ENCODE results near the gene AEN.
A peak's percentile ranks its signal among the peaks of the same experiment; 100 is the strongest.

Gene AEN

DNA sequence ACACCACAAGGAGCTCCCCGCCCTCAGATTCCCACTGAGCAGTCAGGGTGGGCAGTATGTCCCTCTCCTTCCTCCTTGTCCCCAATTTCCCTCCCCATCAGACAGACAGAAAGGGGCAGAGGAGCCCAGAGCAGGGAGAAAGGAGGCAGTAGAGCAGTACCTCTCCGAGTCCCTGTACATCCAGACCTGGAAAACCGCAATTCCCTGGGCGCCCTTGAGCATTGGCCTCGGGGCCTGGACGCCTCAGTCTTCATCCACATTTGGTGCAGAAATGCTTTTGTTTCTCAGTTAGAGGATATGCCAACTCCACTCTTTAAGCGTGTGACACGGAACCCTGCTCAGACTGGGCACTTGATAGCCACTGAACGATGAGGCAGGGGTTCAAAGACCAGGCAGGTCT lies 23.6 kb downstream of the AEN start:
- DNase-seq (ENCODE audit: low read depth in 1 of 2, low spot score in 1 of 2) = no peak
- no peak for TF ChIP-seq JUND (IDR thresholded peaks at IDR 0.05; ENCODE audit: low read depth)
- in situ Hi-C loops (cut with HindIII; ENCODE audit: low pct_unique_long_range_greater_than_20kb, low sequenced_read_pairs) = no loop called here

- in situ Hi-C loops (cut with HindIII; ENCODE audit: low pct_unique_long_range_greater_than_20kb, low sequenced_read_pairs) = no loop called here
- no peak for DNase-seq (ENCODE audit: low read depth in 1 of 2, low spot score in 1 of 2)
- TF ChIP-seq JUND (IDR thresholded peaks at IDR 0.05; ENCODE audit: low read depth) = no peak
Measured at GRCh38 chr15:88645171-88646087, 24.3 kb downstream of the AEN start.

DNA sequence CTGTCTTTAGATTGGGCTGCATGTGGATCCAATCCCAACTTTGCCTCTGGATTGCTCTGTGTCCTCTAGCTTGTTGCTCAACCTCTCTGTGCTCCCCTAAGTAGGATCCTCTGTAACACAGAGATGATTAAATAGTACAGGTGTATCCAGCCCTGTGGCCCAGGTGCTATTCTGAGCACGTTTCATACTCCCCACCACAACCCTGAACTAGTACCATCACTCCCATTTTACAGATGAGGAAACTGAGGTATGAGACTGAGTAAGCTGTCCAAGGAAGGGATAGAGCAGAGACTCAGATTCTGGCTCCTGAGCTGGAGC lies 24.9 kb downstream of the AEN start:
- no peak for DNase-seq (ENCODE audit: low read depth in 1 of 2, low spot score in 1 of 2)
- TF ChIP-seq JUND (IDR thresholded peaks at IDR 0.05; ENCODE audit: low read depth) = no peak
- in situ Hi-C loops (cut with HindIII; ENCODE audit: low pct_unique_long_range_greater_than_20kb, low sequenced_read_pairs) = no loop called here

GRCh38 chr15:88646951-88647350 lies 25.8 kb downstream of the AEN start:
- no peak for TF ChIP-seq JUND (IDR thresholded peaks at IDR 0.05; ENCODE audit: low read depth)
- in situ Hi-C loops (cut with HindIII; ENCODE audit: low pct_unique_long_range_greater_than_20kb, low sequenced_read_pairs) = no loop called here
- DNase-seq (ENCODE audit: low read depth in 1 of 2, low spot score in 1 of 2) = no peak

GRCh38 chr15:88647351-88648105 lies 26.4 kb downstream of the AEN start:
- DNase-seq (ENCODE audit: low read depth in 1 of 2, low spot score in 1 of 2) = peak in 1 of 2 experiments; percentile 69
- in situ Hi-C loops (cut with HindIII; ENCODE audit: low pct_unique_long_range_greater_than_20kb, low sequenced_read_pairs) = no loop called here
- no peak for TF ChIP-seq JUND (IDR thresholded peaks at IDR 0.05; ENCODE audit: low read depth)

- no peak for TF ChIP-seq JUND (IDR thresholded peaks at IDR 0.05; ENCODE audit: low read depth)
Measured at GRCh38 chr15:88648357-88649214, 27.4 kb downstream of the AEN start.

DNA sequence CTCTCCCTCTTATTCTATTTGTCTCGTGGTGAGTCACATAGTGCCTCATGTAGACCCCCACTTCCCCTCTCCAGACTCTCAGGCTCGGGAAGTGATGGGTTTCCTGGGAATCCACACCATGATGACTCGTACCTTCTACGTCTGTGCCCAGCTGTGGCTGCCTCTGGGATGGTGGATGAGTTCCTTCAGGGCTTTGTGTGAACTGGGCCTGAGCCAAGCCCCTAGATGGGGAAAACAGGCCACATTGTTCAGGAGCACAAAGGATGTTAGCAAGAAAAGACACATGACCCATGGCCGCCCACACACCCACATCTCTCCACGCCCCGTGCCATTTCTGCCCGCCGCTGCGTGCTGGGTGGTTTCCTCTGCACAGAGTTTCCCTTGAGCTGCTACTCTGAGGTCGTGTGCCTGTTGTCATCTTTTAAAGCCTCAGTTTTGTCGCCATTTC lies 28.2 kb downstream of the AEN start:
- DNase-seq (ENCODE audit: low read depth in 1 of 2, low spot score in 1 of 2) = no peak
- in situ Hi-C loops (cut with HindIII; ENCODE audit: low pct_unique_long_range_greater_than_20kb, low sequenced_read_pairs) = no loop called here
- no peak for TF ChIP-seq JUND (IDR thresholded peaks at IDR 0.05; ENCODE audit: low read depth)

More at GRCh38 chr15:88648357-88649214, 27.4 kb downstream of the AEN start:
- DNase-seq (ENCODE audit: low read depth in 1 of 2, low spot score in 1 of 2) = peak in 1 of 2 experiments; percentile 44
- in situ Hi-C loops (cut with HindIII; ENCODE audit: low pct_unique_long_range_greater_than_20kb, low sequenced_read_pairs) = no loop called here

DNA sequence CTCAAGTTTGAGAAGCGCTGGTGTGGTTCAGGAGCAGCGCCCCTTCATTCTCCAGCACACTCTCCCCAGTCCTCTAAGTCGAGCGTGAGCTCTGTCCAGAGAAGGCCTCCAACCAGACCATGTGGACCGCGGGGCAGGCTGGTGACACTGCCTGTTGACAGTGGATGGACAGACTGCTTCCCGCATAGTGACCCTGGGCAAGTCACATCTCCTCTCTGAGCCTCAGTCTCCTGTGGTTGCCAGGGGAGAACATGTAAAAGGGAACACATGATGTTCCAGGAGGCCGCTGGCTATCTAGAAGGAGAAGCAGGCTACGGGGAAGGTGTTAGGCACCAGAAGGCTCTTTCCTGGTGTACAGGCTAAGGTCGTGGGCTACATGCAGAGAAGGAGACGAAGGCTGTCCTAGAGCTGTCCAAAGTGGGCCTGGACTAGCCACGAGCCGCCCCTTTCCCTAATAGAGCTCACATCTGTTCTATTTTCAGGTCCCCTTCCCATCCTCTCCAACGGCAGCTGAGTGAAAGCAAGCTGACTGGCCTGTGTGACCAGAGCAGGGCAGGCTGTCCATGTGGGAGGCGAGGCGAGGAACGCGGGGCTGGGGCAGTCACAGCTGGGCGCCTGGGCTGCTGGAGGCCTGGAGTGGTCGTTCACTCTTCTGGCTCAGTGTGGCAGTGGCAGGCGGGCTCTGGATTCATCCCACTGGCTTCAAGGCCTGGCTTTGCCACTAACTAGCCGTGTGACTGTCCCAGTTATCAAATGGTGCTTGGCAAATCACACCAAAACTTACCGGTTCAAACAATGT lies 28.8 kb downstream of the AEN start:
- DNase-seq (ENCODE audit: low read depth in 1 of 2, low spot score in 1 of 2) = no peak
- in situ Hi-C loops (cut with HindIII; ENCODE audit: low pct_unique_long_range_greater_than_20kb, low sequenced_read_pairs) = no loop called here
- TF ChIP-seq JUND (IDR thresholded peaks at IDR 0.05; ENCODE audit: low read depth) = no peak

DNA sequence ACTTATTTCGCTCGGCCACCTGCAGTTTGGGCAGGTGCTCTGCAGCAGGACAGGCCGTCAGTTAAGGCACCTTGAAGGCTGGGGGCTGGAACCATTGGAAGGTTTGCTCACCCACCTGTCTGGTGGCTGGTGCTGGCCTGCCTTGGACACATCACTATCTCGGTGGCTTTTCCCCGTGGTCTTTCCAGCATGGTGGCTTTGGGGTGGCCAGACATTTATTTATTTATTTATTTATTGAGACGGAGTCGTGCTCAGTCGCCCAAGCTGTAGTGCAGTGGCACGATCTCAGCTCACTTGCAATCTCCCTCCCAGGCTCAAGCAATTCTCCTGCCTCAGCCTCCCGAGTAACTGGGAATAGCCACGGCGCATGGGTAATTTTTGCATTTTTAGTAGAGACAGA lies 29.4 kb downstream of the AEN start:
- no peak for DNase-seq (ENCODE audit: low read depth in 1 of 2, low spot score in 1 of 2)
- TF ChIP-seq JUND (IDR thresholded peaks at IDR 0.05; ENCODE audit: low read depth) = no peak
- in situ Hi-C loops (cut with HindIII; ENCODE audit: low pct_unique_long_range_greater_than_20kb, low sequenced_read_pairs) = no loop called here

DNA sequence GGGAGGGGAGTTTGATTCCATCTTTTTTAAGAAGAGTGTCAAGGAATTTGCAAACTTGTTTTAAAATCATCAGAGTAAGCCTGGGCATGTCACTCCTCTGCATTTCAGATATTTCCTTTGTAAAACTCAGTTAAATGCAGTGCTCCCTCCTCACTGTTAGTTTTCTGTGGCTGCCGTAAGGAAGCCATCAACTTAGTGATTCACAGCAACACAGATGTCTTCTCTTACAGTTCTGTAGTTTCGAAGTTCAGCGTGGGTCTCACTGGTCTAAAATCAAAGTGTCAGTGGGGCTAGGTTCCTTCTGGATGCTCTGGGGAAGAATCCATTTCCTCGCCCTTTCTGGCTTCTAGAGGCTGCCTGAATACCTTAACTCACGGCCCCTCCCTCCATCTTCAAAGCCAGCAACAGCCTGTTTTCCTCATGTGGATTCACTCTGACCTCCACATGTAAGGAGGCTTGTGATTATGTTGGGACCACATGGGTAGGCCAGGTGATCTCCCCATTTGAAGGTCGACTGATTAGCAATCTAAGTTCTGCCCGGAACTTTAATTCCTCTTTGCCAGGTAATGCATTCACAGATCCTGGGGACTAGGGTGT lies 30.1 kb downstream of the AEN start:
- no peak for DNase-seq (ENCODE audit: low read depth in 1 of 2, low spot score in 1 of 2)
- no peak for TF ChIP-seq JUND (IDR thresholded peaks at IDR 0.05; ENCODE audit: low read depth)
- in situ Hi-C loops (cut with HindIII; ENCODE audit: low pct_unique_long_range_greater_than_20kb, low sequenced_read_pairs) = no loop called here

- in situ Hi-C loops (cut with HindIII; ENCODE audit: low pct_unique_long_range_greater_than_20kb, low sequenced_read_pairs) = no loop called here
- TF ChIP-seq JUND (IDR thresholded peaks at IDR 0.05; ENCODE audit: low read depth) = no peak
- no peak for DNase-seq (ENCODE audit: low read depth in 1 of 2, low spot score in 1 of 2)
Measured at GRCh38 chr15:88651971-88652370, 30.8 kb downstream of the AEN start.

All from T47D (cell line).